CD4-positive, alpha-beta T cell treated with Interferon gamma for 1 hour (primary cell): ENCODE results near the gene SIX5.
A peak's percentile ranks its signal among the peaks of the same experiment; 100 is the strongest.

ENCODE experiments used
- DNase-seq: peaks from one replicate; pipeline ENCODE4 v3.0.0-alpha.2; 2020

Gene SIX5

DNA sequence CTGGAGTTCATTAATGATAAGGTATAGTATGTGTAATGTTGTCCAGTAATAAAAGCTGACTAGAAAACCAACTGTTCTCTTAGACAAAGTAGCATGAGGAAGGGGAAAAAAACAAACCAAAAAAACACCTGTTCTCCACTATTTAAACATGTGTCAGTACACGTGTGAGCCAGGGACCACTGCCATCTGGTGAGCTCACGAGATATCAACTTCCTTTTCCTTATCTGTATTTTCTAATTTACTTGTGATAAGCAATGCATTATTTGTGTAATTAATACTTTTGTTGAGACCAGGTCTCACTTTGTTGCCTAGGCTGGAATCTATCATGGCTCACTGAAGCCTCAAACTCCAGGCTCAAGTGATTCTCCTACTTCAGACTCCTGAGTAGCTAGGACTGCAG, 4.3 kb upstream of the SIX5 start:
- no peak for DNase-seq

DNA sequence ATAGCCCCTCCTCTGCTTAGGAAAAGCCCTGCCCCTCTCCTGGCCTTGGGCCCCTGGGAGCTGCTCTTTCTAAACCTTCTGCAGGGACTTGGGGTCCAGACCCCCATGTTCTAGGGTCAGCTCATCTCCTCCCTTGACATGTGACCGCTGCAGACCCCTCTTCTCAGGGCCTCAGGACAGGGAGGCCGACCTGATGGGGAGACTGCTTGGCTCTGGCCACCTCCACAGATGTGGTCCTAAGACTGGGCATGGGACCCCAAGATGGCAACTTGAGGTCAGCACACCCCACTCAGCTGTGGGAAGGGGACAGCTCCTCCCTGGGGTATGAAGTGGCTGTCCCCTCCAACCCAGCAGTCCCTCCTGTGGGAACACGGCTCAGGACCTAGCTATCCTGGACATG, 3.9 kb upstream of the SIX5 start:
- no peak for DNase-seq

DNA sequence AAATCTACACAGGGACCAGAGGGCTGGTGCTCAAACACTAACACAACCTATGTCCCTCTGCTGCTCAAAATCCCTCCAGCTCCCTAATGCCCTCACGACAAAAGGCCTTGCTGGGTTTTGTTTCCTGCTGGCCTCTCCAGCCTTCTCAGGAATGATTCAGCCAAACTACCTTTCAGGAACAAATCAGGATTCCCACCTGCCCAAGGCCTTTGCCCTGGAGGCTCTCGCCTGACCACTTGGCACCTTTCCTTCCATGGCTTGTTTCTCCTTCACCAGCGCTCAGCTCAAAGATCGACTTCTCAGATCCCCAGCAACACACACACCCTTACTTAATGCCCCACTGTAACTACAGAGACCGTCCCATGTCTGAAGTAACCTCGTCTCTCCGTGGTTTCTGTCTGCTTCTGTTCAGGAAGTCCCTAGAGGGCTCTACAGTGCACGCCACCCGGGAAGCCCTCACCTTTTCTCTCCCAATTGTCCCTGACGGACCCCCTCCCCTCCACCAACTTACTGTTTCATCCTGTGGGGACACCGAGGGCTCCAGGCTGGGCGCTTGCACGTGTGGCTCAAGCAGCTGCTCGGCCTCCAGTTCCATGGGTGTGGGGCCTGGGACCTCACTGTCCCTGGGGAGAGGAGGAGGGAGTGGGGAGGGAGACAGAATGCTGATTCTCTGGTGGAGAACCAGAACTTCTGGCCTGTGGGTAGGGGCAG, 3.2 kb upstream of the SIX5 start:
- DNase-seq, result no peak

DNA sequence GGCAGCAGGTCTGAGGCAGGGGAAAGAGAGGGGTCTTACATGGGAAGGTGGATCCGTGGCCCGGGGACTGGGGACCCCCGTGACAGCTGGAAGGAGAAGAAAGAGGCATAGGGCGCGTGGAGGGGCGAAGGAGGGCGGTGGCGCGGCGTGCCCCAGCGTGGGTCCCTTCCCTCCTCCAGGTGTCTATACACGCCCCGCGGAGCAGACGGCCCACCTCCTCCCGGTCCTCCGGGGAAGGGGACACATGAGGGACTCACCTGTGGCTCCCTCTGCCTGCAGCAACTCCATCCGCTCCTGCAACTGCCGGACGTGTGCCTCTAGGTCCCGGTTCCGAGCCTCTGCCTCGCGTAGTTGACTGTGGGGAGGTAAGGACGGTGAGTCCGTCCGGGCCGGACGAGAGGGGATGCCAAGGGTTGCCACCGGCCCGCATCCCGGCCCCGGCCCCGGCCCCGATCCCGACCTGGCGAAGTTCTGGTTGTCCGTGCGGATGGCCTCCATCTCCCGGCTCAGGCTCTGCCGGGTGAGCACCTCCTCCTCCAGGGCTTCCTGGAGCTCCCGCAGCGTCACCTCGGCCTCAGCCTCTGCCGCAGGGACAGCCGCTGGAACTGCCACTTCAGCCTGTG, 2.4 kb upstream of the SIX5 start:
- no peak for DNase-seq

DNA sequence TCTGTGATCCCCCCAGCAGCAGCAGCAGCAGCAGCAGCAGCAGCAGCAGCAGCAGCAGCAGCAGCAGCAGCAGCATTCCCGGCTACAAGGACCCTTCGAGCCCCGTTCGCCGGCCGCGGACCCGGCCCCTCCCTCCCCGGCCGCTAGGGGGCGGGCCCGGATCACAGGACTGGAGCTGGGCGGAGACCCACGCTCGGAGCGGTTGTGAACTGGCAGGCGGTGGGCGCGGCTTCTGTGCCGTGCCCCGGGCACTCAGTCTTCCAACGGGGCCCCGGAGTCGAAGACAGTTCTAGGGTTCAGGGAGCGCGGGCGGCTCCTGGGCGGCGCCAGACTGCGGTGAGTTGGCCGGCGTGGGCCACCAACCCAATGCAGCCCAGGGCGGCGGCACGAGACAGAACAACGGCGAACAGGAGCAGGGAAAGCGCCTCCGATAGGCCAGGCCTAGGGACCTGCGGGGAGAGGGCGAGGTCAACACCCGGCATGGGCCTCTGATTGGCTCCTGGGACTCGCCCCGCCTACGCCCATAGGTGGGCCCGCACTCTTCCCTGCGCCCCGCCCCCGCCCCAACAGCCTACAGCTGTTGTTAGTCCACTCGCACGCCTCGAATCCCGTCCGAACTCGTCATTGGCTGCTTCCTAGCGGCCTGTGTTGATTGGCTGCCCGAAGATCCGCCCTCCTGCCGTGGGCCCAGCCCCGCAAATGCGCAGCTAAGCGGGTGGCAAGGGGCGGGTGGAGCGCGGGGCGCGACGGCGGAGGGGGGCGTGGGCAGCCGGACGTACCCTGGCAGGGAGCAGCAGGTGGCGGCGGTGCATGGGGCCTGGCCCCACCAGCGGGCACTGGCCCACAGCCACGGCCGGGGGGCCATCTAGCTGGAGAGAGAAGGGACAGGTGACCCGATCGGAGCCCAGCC, 1.4 kb upstream of the SIX5 start:
- peak; percentile 90 for DNase-seq

DNA sequence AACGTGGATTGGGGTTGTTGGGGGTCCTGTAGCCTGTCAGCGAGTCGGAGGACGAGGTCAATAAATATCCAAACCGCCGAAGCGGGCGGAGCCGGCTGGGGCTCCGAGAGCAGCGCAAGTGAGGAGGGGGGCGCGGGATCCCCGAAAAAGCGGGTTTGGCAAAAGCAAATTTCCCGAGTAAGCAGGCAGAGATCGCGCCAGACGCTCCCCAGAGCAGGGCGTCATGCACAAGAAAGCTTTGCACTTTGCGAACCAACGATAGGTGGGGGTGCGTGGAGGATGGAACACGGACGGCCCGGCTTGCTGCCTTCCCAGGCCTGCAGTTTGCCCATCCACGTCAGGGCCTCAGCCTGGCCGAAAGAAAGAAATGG, 754 bp upstream of the SIX5 start:
- DNase-seq, result no peak

DNA sequence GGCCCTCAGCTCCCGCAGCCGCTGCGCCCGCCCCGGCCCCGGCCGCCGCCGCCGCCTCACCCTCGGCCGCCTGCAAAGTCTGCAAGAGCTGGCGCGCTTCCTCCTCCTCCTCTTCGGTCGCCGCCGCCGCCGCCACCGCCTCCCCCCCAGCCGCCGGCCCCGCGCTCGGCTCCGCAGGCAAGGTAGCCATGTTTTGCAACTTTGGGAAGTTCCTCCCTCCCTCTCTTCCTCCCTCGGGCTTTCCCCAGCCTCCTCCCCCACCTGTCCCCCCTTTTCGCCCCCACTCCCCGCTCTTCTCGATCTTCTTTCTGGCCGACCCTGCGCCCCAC, 433 bp downstream of the SIX5 start:
- DNase-seq, result peak; percentile 30

DNA sequence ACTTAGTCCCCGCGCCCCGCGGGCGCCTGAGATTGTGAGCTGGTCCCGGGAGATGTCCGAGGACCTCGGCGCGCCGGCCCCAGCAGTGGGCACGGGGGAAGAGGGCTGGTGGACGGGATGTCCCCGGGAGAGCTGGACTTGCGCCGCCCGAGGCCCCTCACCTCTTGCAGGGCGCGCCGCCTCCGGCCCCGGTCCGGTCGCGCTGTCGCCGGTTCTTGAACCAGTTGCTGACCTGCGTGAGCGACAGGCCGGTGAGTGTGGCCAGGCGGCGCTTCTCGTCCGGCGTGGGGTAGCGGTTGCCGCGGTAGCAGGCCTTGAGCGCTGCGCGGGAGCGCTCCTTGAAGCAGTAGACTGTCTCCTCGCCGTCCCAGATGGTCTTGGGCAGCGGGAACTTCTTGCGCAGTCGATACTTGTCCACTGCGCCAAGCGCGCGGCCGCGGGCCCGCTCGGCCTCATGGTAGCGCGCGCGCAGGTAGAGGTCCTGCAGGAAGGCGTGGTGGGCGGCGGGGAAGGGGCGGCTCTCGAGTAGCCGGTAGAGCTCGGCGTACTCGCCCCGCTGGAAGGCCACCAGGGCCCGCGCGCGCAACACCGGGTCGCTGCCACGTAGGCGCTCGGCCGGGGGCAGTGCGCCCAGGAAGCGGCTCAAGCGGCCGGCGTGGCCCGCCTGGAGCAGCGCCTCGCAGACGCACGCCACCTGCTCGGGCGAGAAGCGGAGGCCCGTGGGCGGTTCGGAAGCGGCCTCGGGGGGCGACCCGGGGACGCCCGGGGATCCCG, 984 bp downstream of the SIX5 start:
- DNase-seq, result no peak

DNA sequence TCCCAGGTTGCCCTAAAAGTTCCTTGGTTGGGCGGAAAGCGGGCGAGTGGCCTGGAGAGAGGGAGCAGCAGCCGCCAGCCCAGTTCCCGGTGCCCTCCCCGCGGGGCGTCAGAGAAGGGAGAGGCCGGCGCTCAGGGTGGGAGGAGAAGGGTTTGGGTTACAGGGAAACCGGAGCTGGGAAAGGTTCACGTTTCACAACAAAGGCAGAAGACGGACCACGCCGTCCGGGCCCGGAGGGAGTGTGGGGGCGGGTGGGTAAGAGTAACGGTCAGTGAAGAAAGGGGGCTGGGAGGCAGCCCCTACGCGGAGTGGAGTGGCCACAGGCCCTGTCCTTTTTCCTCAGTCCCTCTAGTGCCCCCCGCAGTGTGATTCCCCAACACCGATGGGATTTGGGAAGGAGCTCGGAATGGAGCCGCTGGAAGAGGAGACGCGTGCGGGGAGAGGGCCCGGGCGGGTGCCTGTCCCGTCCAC, 1.6 kb downstream of the SIX5 start:
- DNase-seq, result no peak

DNA sequence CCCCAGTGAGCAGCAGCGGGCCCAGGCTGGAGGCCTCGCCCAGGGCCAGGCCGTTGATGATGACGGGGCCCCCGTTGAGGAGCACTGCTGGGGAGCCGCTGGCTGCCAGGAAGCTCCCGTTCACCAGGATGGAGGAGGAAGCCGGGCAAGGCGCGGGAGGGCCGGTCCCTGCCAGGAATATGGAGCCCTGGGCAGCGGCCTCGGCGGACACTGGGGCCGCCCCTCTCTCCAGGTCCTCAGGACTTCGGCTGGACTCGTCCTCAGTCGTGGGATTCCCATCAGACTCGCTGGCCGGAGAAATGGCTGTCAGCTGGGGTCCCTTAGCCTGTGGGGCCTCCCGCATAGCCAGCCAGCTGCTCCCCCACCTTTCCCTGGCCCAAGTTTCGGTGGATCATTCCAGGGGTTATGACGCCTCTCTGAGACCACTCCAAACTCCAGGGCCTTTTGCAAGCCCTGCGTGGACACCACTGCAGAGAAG, 2.1 kb downstream of the SIX5 start:
- DNase-seq, result no peak

DNA sequence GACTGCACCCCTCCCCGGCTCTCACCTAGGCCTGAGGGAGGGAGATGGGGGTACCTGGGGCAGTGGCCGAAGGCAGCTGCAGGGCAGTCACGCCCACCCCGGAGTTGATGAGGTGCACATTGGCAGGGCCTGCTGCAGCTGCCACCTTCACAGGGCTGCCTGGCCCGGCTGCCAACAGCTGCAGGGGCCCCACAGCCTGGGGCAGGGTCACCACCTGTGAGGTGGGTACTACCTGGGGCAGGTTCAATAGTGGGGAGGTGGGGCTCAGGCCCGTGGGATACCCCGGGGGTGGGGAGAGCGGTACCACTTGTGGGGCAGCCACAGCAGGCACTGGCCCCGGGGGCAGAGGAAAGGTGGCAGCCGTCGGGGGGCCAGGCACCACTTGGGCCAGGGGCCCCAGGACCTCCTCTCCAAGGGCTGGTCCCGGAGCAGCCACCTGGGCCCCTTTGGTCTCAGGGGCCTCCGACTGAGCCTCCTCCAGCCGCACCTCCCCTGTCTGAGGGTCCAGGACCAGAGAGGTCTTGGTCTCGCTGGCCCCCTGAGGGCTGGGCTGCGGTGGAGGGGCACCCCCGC, 2.7 kb downstream of the SIX5 start:
- no peak for DNase-seq

DNA sequence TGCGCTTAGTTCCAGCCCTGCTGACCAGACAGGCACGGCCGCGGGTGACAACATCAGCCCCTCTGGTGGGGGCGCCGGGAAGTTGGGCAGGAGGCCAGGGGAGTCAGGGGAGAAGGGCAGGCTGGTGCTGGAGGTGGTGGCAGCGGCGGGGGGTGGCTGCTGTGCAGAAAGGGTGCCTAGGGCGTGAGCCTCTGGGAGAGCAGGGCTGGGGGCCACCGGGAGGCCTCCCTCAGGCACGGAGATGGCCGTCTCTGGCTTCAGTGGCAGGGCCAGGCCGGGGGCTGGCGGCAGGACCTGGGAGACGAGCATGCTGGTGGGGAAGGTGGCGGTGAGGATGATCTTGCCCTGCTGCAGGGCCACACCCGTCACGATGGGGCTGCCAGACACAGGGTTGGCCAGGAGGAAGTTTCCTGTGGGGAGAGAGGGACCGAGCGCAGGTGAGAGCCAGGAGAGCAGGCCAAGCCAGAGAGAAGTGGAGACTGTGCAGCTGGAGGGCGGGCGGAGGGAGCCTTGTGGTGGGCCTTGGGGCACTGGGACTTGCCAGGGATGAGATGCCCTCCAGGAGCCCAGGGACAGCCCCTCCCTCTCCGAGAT, 3.3 kb downstream of the SIX5 start:
- DNase-seq, result no peak

DNA sequence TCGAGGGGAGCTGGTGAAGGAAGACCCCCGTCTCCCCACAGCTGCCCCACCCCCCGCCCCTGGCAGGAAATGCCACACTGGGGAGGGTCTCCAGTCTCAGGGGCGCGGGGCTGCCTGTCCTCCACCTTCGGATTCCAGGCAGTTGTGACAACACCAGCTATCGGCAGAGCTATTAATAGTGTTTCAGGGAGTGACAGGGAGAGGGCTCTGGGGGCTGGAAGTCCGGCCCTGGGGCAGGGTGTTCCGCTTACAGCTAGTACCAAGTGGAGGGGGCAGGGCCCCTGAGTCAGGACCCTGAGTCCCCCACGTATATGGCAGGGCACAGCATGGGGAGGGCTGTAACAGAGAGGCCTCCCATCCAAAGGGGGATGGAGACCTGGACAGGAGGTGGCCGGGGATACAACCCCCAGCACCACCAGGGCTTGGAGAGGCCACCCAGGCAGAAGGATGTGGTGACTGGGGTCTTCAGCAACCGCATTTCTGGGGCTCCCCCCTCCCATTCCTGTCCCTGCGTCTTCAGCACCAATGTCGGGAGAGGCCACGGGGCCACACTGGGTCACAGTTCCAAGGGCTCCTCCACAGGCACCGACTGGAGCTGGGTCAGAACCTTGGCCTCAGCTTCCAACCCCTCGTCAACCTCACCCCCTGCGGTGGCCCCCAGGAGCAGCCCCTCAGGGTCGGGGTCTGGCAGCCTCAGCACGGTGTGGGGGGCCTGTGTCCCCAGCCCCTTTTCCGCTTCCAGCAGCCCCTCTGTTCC, 3.9 kb downstream of the SIX5 start:
- DNase-seq, result no peak

DNA sequence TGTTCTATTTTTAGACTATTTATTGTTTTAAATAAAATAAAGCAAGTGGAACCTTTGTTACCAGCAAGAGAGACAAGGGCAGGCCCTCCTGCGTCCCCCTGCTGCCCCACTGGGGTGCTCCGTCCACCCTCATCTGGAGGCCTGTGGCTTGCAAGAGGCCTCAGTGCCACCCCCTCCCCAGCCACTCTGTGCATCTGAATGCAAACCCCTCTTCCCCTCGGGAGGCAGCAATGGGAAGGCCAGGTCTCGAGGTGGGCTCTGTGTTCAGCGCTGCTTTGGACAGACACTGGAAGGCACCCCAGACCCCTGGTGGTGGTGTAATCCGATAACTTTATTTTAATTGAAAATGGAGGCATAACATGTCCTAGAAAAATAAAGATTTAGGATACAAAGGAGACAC, 4.6 kb downstream of the SIX5 start:
- no peak for DNase-seq

DNA sequence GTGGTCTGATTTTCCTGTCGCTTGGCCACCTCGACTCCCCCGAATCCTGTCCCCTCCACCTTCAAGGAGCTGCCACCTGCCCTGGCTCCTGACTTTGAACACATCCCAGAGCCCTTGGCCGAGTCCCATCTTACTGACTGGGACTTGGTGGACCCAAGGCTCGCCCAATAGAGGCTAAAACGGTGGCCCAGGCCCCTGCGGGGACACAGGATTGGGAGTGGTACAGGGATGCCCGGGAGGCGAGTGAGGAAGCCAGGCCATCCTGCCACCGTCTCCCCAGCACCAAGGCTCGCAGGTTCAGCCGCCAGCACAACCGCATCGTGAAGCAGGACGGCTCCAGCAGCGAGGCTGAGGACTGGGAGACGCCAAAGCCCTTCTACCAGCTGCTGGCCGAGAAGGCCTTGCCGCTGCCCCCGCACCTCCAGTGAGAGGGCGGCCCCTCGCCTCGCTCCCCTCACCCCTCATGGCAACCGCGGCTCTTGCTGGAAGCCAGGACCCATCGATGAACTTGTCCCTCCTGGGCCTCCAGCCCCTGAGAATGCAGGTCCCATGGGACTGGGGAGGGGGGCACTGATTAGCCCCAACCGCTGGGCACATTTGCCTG, 5.3 kb downstream of the SIX5 start:
- no peak for DNase-seq

DNA sequence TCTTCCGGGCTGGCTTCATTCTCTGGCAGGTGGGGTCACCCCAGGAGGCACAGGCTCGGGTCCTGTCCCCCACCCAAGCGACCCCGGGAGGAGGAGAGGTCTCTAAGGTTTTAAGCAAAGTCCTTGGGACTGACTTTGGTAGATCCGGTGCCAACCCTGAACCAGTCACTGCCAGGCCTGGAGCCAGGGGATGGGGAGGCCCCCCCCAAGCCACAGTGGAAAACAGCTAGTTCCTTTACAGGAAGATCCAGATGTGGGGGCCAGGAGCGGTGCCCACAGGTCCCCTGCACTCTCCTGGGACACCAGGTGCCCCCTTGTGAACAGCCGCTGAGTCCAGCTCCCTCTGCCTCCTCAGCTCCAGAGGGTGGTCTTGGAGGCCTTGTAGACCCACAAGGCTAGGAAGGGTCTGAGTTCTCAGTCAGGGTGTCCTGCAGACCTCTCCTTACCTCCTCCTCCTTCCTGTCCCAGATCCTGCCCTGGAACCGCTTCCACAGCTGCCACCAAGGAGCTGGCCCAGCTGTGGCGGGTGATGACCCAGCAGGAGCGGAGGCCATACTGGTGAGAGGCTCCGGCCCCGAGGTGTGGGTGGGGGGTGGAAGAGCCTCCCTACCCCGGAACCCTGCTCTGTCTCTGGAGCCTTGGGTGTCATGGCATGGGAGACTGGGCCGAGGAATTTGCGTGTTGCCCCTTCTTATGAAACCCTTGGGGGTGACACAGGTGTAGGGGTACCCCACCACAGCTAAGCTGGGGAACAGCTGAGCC, 6.0 kb downstream of the SIX5 start:
- no peak for DNase-seq

DNA sequence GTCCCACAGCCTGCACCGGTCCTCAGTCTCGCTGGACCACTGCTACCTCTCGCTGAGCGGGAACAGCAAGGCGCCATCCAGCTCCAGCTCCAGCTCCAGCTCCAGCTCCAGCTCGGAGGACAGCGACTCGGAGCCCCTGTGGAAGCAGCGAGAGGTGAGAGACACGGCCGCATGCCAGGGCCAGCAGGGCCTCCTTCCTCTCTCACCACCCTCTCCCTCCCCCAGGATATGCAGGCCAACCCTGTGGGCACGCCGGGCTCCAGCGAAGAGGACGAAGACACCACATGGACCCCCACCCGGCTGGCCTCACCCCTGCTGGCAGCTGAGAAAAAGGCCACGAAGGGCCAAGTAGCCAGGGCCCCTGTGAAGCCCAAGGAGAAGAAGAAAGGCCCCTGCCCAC, 7.3 kb downstream of the SIX5 start:
- DNase-seq, result no peak

DNA sequence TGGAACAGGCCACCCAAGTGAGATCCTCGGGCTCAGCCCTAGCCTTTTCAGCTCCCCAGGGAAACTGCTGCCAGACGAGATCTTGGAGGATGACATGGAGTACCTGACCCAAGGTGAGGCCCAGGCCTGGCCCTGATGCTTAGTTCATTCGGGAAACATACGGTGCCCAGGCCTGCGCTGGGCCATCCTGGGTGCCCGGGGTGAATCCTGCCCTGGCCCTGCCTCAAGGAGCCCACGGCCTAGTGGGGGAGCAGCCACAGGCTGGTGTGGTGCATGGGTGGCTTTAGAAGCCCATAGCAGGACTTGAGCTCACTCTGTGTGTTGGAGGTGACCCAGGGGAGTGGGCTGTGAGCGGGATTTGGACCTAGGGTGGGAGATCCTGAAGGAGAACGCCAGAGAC, 10.1 kb downstream of the SIX5 start:
- no peak for DNase-seq

DNA sequence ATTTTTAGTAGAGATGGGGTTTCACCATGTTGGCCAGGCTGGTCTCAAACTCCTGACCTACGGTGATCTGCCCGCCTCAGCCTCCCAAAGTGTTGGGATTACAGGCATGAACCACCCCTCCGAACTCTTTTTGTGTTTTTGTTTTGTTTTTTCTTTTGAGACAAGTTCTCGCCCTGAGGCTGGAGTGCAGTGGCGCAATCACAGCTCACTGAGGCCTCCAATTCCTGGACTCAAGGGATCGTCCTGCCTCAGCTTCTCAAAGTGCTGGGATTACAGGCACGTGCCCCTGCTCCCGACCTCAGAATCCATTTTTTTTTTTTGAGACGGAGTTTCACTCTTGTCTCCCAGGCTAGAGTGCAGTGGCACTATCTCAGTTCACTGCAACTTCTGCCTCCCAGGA, 11.4 kb downstream of the SIX5 start:
- no peak for DNase-seq

DNA sequence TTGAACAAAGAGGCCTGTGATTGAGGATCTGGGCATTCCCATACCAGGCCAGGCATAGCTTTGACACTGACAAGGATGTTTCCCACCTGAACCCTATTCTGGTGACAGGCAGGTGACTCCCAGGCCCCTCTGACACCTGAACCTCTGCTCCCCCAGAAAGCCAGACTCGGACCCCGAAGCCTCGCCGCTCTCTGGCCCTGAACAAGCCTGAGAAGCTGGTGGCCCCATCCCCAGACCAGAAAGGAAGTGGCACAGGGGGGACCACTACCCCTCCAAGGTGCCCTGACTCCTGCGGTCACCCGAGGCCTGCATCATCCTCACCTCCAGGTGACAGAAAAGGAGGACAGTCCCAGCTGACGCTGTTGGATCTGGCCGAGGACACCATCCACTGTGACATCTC, 14.7 kb downstream of the SIX5 start:
- no peak for DNase-seq
